AG04450 (cell line): ENCODE results near the gene SLC25A47. TPM values are rescaled to one million over a fixed set of nuclear protein-coding genes. Genes with fewer than 3 reads are reported as not detected.

Experiments
- CTCF ChIA-PET: fragments of 300-600, 350-600 bp; formaldehyde crosslinking; extraction: SDS; loops from one replicate; lab custom pipeline; 2022; ENCODE audit warnings: antibody characterized with exemption, inconsistent platforms; lab: Charles Lee
- POLR2A ChIA-PET: fragments of 350-600 bp; formaldehyde crosslinking; extraction: SDS; loops from one replicate; lab custom pipeline; 2021; ENCODE audit warnings: antibody characterized with exemption, inconsistent platforms; lab: Yijun Ruan, JAX
- DNase-seq: peaks from one replicate; pipeline ENCODE4 v3.0.0-alpha.2; 2011; ENCODE audit warnings: low read depth, low spot score
- H3K27ac ChIP-seq: one replicate; pipeline ENCODE4 v1.5.1; 2012; ENCODE audit warnings: low read depth, low read length, control low read depth
- H3K27me3 ChIP-seq: one replicate; pipeline ENCODE4 v1.6.0; 2012; ENCODE audit warnings: low read length; ENCODE audit not compliant: control insufficient read depth, insufficient read depth
- H3K4me3 ChIP-seq: 2 replicates; pipeline ENCODE4 v1.5.1; 2011; ENCODE audit warnings: mild to moderate bottlenecking, low read depth, low read length, control low read depth
- H3K9me3 ChIP-seq: 2 replicates; pipeline ENCODE4 v1.5.1; 2012; ENCODE audit warnings: low read length; ENCODE audit not compliant: control insufficient read depth, insufficient read depth
- CTCF ChIP-seq: IDR thresholded peaks from 2 replicates; pipeline ENCODE4 v1.5.1; 2011; ENCODE audit warnings: low read depth, low read length, control low read depth, inconsistent platforms
- polyA plus RNA-seq: library from polyadenylated mRNA; depleted of rRNA; stranded (reverse); fragments of >200 nt; gene quantifications from 2 replicates; pipeline ENCODE4 v1.2.3, GENCODE V29; 2011

The SLC25A47 gene
- polyA plus RNA-seq, 1 experiment, result not detected

- H3K4me3 ChIP-seq, result no peak overlapping the region
- POLR2A ChIA-PET, result interaction anchor here (0.9 to 1.3 kb wide), 2 partner anchors 8 to 23 kb away, joined by 3 to 4 read pairs; no protein-coding TSS in a partner anchor
- H3K9me3 ChIP-seq, result no peaks in the 10 kb centered on the region
- H3K27me3 ChIP-seq, result no peaks in the 10 kb centered on the region
- CTCF ChIA-PET, result interaction anchor here (1.1 kb wide), 1 partner anchor 61 kb away, joined by 3 read pairs; no protein-coding TSS in a partner anchor
- no peak overlapping the region for H3K27ac ChIP-seq
- TF ChIP-seq CTCF, result no peak
- DNase-seq, result no peak
Observed at GRCh38 chr14:100364403-100364802, 41.3 kb downstream of the SLC25A47 start.

GRCh38 chr14:100365741-100366140, 42.6 kb downstream of the SLC25A47 start:
- Histone ChIP-seq H3K27me3 (no peaks in the 10 kb centered on the region), H3K9me3 (no peaks in the 10 kb centered on the region), H3K4me3 (no peak overlapping the region), H3K27ac (peak overlapping the region; percentile 11)
- CTCF ChIA-PET, result interaction anchor here (1.1 kb wide), 1 partner anchor 20 kb away, joined by 3 read pairs; no protein-coding TSS in a partner anchor
- DNase-seq, result no peak
- no peak for TF ChIP-seq CTCF
- POLR2A ChIA-PET, result no interaction called here

GRCh38 chr14:100369019-100369418, 45.9 kb downstream of the SLC25A47 start:
- TF ChIP-seq CTCF, result no peak
- no peak overlapping the region for H3K27ac ChIP-seq
- POLR2A ChIA-PET, result no interaction called here
- no peaks in the 10 kb centered on the region for H3K27me3 ChIP-seq
- CTCF ChIA-PET, result no interaction called here
- DNase-seq, result no peak
- no peak overlapping the region for H3K4me3 ChIP-seq
- no peaks in the 10 kb centered on the region for H3K9me3 ChIP-seq

- TF ChIP-seq CTCF, result no peak
- H3K4me3 ChIP-seq, result no peak overlapping the region
- H3K9me3 ChIP-seq, result no peaks in the 10 kb centered on the region
- H3K27me3 ChIP-seq, result no peaks in the 10 kb centered on the region
- ChIA-PET POLR2A (no interaction called here), CTCF (interaction anchor here (0.6 to 1.8 kb wide), 2 partner anchors 10 to 68 kb away, joined by 3 to 5 read pairs; no protein-coding TSS in a partner anchor)
- no peak for DNase-seq
- H3K27ac ChIP-seq, result no peak overlapping the region
Observed at GRCh38 chr14:100370003-100370402, 46.9 kb downstream of the SLC25A47 start.

- H3K27me3 ChIP-seq, result no peaks in the 10 kb centered on the region
- H3K4me3 ChIP-seq, result peak overlapping the region; percentile 31
- DNase-seq, result no peak
- H3K27ac ChIP-seq, result no peak overlapping the region
- no peaks in the 10 kb centered on the region; the same call in 1 of the 2 replicates for H3K9me3 ChIP-seq
- ChIA-PET CTCF (interaction anchor here (2.1 kb wide), 1 partner anchor 12 kb away, joined by 6 read pairs; no protein-coding TSS in a partner anchor), POLR2A (no interaction called here)
- no peak for TF ChIP-seq CTCF
Observed at GRCh38 chr14:100371773-100372172, 48.6 kb downstream of the SLC25A47 start.
